Omental fat pad (tissue), 4 donors: ENCODE data around the gene HIP1R. TPM values are rescaled to one million over a fixed set of nuclear protein-coding genes. Genes with fewer than 3 reads are reported as not detected.
A peak's percentile ranks its signal among the peaks of the same experiment; 100 is the strongest.

Source experiments
- ATAC-seq: fragments of 150-250 bp; one replicate; pipeline ENCODE4 v1.9.1; 2016; ENCODE audit warnings: mild to moderate bottlenecking, moderate library complexity; ENCODE audit not compliant: low FRiP score
- DNase-seq: peaks from one replicate; pipeline ENCODE4 v3.0.0-alpha.2; 2019; ENCODE audit warnings: low spot score
- total RNA-seq, 4 donors: library from RNA; depleted of rRNA; stranded (reverse); fragments of >200 nt; gene quantifications; one replicate each; pipeline ENCODE4 v1.1.0, GENCODE V29; 2016
- TF ChIP-seq, protein P1 (sequence below), 3 donors: fragments of 450-650 bp; IDR thresholded peaks; one replicate each; pipeline ENCODE4 v1.5.1; 2016 to 2017; ENCODE audit warnings: antibody characterized with exemption in 3 of 3, mild to moderate bottlenecking in 3 of 3, moderate library complexity in 2 of 3

HIP1R gene
- total RNA-seq, 4 donors from 2014 or later, result 11.4 to 65.6 (median 22.2) TPM

GRCh38 chr12:122830517-122831214, 4.6 kb upstream of the HIP1R start:
- no peak for DNase-seq
- TF ChIP-seq, protein P1, sequence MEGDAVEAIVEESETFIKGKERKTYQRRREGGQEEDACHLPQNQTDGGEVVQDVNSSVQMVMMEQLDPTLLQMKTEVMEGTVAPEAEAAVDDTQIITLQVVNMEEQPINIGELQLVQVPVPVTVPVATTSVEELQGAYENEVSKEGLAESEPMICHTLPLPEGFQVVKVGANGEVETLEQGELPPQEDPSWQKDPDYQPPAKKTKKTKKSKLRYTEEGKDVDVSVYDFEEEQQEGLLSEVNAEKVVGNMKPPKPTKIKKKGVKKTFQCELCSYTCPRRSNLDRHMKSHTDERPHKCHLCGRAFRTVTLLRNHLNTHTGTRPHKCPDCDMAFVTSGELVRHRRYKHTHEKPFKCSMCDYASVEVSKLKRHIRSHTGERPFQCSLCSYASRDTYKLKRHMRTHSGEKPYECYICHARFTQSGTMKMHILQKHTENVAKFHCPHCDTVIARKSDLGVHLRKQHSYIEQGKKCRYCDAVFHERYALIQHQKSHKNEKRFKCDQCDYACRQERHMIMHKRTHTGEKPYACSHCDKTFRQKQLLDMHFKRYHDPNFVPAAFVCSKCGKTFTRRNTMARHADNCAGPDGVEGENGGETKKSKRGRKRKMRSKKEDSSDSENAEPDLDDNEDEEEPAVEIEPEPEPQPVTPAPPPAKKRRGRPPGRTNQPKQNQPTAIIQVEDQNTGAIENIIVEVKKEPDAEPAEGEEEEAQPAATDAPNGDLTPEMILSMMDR (IDR thresholded peaks at IDR 0.05), result no peak
- no peak for ATAC-seq

DNA sequence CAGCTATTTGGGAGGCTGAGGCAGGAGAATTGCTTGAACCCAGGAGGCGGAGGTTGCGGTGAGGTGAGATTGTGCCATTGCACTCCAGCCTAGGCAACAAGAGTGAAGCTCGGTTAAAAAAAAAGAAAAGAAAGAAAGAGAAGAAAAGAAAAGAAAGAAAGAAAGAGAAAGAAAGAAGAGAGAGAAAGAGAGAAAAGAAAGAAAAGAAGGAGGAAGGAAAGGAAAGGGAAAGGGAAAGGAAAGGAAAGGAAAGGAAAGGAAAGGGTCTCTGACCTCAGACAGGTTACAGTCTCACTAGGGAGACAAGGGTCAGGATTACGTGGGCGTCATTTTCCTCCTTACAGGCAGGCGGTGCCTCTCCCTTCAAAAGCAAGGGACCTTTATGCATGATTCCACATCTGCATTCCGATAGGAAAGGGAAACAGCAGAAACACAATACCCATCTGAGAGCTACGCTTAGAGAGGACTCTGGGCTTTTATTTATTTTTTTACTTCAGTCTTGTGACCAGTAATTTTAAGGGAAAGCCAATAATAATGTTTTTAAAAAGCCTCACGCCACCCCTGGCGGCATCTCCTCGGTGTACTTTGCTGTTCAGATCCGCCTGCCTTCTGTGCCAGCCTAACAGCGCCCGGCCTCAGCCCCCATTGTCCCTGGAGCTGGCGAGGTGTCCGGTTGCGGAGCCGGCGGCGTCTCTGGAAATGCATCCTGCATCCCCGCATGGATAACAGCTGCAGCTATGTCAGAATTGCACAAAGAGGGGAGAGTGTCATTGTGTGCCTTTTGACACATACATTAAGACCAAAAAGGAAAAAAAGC, 945 bp upstream of the HIP1R start:
- ATAC-seq (no peak), DNase-seq (no peak)
- TF ChIP-seq, protein P1 (IDR thresholded peaks at IDR 0.05), result no peak

DNA sequence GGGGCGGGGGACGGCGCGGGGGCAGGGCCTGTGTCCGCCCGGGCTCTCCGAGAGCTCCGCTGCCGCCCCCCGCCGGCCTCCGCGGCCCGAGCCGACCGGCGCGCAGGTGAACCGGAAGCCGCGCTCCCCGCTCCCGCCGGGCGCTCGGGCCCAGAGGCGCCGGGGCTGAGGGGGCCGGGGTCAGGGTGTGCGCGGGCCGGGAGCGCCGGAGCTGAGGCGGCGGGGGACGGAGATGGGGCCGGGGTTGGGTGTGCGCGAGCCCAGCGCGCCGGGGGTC, 431 bp downstream of the HIP1R start:
- DNase-seq (no peak), ATAC-seq (peak; percentile 46)
- TF ChIP-seq, protein P1 (IDR thresholded peaks at IDR 0.05), result no peak

GRCh38 chr12:122836027-122836921, 1.0 kb downstream of the HIP1R start:
- TF ChIP-seq, protein P1 (IDR thresholded peaks at IDR 0.05), result no peak
- DNase-seq (no peak), ATAC-seq (peak; percentile 37)

GRCh38 chr12:122837306-122838265, 2.3 kb downstream of the HIP1R start:
- TF ChIP-seq, protein P1 (IDR thresholded peaks at IDR 0.05), result no peak
- no peak for DNase-seq

GRCh38 chr12:122838841-122839240, 3.6 kb downstream of the HIP1R start:
- ATAC-seq, result no peak
- TF ChIP-seq, protein P1 (IDR thresholded peaks at IDR 0.05), result no peak
- DNase-seq, result no peak

More at GRCh38 chr12:122837306-122838265, 2.3 kb downstream of the HIP1R start:
- no peak for ATAC-seq
